GM19239 (cell line): Measurements from ENCODE around the gene LBHD1.
A peak's percentile ranks its signal among the peaks of the same experiment; 100 is the strongest.
"Not testable (repeated sequence)": the region's sequence is repeated elsewhere in the genome, so short reads cannot be mapped to it uniquely, and the experiment has no call there.

ENCODE experiments used
- DNase-seq: peaks from one replicate; pipeline ENCODE4 v3.0.0; 2011; ENCODE audit warnings: low spot score; ENCODE audit not compliant: insufficient read length
- FAIRE-seq: peaks from 2 replicates; lab custom pipeline; 2011; peaks lifted over from hg19 to GRCh38; lab: Jason Lieb, UNC

LBHD1 gene

GRCh38 chr11:62694455-62695167 lies 22.5 kb upstream of the LBHD1 start:
- FAIRE-seq (peak; percentile 93), DNase-seq (peak; percentile 81)

- not testable (repeated sequence) for DNase-seq, FAIRE-seq
Observed at GRCh38 chr11:62693624-62694023, 21.6 kb upstream of the LBHD1 start.

GRCh38 chr11:62689421-62690183 lies 17.5 kb upstream of the LBHD1 start, which contains the start of gene LRRN4CL:
Gene LRRN4CL (minus strand): TSS chr11:62689530. CDS start chr11:62688508, 1,022 bp downstream.
- no peak for FAIRE-seq
- no peak for DNase-seq

- no peak for FAIRE-seq
Observed at GRCh38 chr11:62688491-62688890, 16.4 kb upstream of the LBHD1 start.

GRCh38 chr11:62687508-62688396 lies 15.7 kb upstream of the LBHD1 start:
- DNase-seq (no peak), FAIRE-seq (no peak)

More at GRCh38 chr11:62688491-62688890, 16.4 kb upstream of the LBHD1 start:
- no peak for DNase-seq

GRCh38 chr11:62682518-62682917 lies 10.5 kb upstream of the LBHD1 start:
- no peak for DNase-seq

GRCh38 chr11:62680825-62681240 lies 8.8 kb upstream of the LBHD1 start:
- DNase-seq (peak; percentile 56), FAIRE-seq (peak; percentile 73)

More at GRCh38 chr11:62682518-62682917, 10.5 kb upstream of the LBHD1 start:
- no peak for FAIRE-seq

GRCh38 chr11:62678770-62679696 lies 7.0 kb upstream of the LBHD1 start, which contains the start of gene UBXN1:
Gene UBXN1 (minus strand): TSS chr11:62679073. CDS start chr11:62678923, 150 bp downstream.
- peak; percentile 59 for FAIRE-seq
- peak; percentile 91 for DNase-seq

- DNase-seq (no peak), FAIRE-seq (no peak)
Observed at GRCh38 chr11:62678433-62678769, 6.3 kb upstream of the LBHD1 start.

- no peak for FAIRE-seq
Observed at GRCh38 chr11:62677714-62678113, 5.6 kb upstream of the LBHD1 start.

GRCh38 chr11:62677156-62677555 lies 5.1 kb upstream of the LBHD1 start:
- FAIRE-seq (no peak), DNase-seq (no peak)

More at GRCh38 chr11:62677714-62678113, 5.6 kb upstream of the LBHD1 start:
- DNase-seq, result no peak

GRCh38 chr11:62676698-62677097 lies 4.6 kb upstream of the LBHD1 start:
- DNase-seq, result no peak
- no peak for FAIRE-seq

- not testable (repeated sequence) for FAIRE-seq, DNase-seq
Observed at GRCh38 chr11:62675415-62675814, 3.3 kb upstream of the LBHD1 start.

GRCh38 chr11:62673196-62673525 lies 1.1 kb upstream of the LBHD1 start:
- FAIRE-seq, result no peak
- no peak for DNase-seq

GRCh38 chr11:62671236-62671607 lies 845 bp downstream of the LBHD1 start:
- DNase-seq, result no peak
- no peak for FAIRE-seq

- FAIRE-seq (no peak), DNase-seq (no peak)
Observed at GRCh38 chr11:62669420-62670161, 2.5 kb downstream of the LBHD1 start.

- DNase-seq (no peak), FAIRE-seq (no peak)
Observed at GRCh38 chr11:62667460-62667859, 4.6 kb downstream of the LBHD1 start.

- FAIRE-seq, result no peak
- no peak for DNase-seq
Observed at GRCh38 chr11:62666259-62666926, 5.7 kb downstream of the LBHD1 start.
